Hepatic stellate cell (primary cell): ENCODE results near the gene SYTL1.

Experiments used
- DNase-seq: peaks from one replicate; pipeline ENCODE4 v3.0.0; 2011; ENCODE audit warnings: low spot score

Gene SYTL1

DNA sequence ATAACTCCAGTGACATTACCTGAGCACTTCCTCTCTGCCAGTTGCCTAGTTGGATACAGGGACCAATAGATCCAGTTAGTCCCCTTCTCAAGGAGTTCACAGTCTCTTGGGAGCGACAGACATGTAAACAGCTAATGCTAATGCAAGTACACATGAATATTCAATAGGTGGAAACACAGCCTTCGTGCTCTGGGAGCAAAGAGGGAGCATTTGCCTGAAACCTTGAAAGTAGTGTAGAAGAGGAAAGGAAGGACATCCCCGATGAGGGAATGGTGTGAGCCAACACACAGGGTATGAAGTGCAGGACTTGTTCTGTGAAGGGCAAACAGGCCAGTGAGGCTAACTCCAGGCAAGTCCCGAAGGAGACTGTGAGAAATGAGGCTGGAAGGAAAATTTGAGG lies 23.7 kb upstream of the SYTL1 start:
- DNase-seq: no peak

- DNase-seq: no peak
These were observed 23.2 kb upstream of the SYTL1 start for GRCh38 chr1:27318596-27318995.

GRCh38 chr1:27321813-27322568 lies 19.8 kb upstream of the SYTL1 start, which contains the start of gene TMEM222:
Gene TMEM222, plus strand, starts transcription at chr1:27322163. Its CDS starts 35 bp downstream, at chr1:27322198.
- DNase-seq: peak; percentile 98

GRCh38 chr1:27322569-27323240 lies 19.1 kb upstream of the SYTL1 start:
- no peak for DNase-seq

- no peak for DNase-seq
These were observed 16.5 kb upstream of the SYTL1 start for GRCh38 chr1:27325286-27325685.

GRCh38 chr1:27327964-27328363 lies 13.9 kb upstream of the SYTL1 start:
- no peak for DNase-seq

GRCh38 chr1:27330786-27331185 lies 11.0 kb upstream of the SYTL1 start:
- DNase-seq: no peak

DNA sequence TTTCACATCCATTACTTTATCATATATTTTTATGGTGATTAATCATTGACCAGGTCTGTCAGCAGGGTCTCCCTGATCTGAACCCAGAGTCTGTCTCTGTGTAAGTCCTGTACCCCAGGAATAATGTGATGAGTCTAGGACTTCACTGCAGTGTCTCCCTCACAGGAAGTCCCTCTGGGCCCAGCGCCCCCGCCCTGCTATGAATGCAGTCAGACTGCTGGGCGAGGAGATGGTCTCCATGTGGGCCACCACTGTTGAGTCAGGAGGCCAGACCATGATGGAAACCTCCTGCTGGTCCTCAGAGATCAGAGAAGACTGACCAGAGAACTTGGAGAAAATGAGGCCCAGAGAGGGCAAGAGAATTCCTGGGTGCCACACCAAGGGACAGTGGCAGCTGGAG lies 10.4 kb upstream of the SYTL1 start:
- DNase-seq: no peak

DNA sequence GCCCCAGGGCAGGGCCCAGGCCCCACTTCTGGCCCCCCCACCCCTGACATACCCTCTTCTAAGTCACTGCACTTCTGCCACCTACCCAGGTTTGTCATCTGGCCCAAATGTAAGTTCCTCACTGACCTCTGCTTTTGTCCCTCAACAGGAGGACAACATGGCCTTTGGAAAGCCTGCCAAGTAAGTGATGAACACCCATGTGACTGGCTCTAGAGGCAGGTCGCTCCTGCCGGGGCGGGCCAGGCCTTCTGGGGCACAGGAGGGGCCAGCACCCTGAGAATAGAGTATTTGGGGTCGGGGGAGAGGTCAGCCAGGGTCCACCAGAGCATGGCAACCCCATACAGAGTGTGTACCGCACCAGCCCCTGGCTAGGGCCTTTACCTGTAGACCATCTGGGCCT lies 9.9 kb upstream of the SYTL1 start:
- no peak for DNase-seq

DNA sequence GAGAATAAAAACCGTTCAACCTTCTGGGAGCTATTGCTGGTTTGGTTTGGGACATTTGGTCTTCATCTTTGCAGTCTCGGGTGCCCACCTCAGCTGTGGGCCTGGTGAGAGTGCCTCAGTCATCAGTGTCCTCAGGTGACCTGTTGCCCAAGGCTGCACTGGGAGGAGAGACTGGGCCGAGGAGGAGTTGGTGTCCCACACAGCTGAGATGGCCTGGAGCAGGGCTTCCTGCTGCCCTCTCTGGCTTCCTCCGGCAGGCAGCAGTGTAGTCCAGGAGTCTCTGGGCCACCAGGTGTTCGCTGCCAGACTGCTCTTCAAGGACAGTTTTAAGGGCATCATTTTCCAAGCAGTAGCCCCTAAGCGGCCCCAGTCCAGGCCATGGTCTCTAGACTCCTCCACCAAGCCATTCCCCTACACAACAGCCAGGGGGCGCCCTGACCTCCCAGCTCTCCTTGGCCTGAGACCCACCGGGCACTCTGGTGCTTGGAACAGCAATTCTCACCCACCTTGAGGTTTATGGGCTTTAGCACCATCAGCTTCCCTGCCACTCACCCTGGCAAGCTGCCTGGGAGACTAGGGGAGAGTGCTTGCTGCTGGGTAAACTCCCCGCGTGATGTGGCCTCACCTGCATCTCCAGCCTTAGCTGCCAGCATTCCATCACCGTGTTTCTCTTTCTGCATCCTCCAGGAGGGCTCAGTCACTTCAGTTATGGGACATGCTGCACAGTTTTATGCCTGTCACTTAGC lies 9.1 kb upstream of the SYTL1 start:
- DNase-seq: peak; percentile 82

DNA sequence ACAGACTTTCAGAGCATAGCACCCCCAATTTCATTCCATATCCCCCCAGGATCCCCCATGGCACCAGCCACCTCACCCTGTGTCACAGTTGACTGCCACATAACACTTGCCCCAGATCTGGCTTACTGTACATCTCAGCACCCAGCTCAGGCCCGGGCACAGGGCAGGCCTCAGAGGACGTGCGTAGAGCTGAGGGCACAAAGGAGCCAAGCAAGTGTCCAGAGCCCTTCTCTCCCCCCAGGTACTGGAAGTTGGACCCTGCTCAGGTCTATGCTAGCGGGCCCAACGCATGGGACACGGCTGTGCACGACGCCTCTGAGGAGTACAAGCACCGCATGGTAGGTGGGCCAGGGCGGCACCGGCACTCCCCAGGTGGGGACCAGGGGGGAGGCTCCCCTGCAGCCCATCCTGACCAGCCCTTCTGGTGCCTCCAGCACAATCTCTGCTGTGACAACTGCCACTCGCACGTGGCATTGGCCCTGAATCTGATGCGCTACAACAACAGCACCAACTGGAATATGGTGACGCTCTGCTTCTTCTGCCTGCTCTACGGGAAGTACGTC lies 8.0 kb upstream of the SYTL1 start:
- DNase-seq: no peak

DNA sequence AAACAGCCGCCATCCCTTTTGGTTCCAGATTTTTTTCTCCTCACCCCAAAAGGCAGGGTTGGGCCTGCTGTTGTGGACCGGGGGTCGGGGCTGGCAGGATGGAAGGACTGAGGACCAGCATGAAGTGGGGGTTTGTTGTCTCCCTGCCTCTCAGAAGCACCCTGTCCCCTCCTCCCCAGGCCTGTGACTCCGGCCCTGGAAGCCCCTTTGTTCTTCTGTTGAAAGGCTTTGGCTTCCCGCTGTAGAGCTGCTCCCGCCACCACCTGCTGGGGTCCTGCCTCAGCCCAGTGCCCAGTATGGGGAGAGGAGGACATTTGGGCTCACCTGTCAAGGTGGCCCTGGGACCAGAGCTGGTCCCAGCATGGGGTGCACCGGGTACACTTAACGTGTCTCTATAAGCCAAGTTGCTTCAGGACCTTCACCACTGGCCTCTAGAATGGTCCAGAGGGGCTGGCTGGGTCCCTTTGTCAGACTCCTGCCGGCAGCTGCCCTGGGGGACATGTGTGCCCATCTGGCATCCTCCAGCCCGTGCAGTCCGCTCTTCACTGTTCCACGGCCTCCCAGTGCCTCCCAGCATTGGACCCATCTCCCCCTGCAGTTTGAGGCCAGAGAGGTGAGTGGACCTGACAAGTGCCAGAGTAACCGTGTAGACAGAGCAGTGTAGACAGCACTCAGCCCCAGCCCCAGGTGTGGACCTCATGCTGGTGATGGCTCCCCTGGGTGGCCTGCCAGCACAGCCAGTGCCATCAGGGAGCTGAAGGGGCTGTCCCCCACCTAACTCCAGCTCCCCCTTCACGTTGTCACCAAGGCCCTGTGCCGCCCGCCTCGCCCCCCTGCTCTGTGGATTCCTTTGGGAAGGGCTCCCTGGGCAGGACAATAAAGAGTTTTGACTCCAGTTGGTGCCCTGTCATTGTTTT lies 6.1 kb upstream of the SYTL1 start:
- DNase-seq: no peak

GRCh38 chr1:27336756-27337155 lies 5.1 kb upstream of the SYTL1 start:
- no peak for DNase-seq

DNA sequence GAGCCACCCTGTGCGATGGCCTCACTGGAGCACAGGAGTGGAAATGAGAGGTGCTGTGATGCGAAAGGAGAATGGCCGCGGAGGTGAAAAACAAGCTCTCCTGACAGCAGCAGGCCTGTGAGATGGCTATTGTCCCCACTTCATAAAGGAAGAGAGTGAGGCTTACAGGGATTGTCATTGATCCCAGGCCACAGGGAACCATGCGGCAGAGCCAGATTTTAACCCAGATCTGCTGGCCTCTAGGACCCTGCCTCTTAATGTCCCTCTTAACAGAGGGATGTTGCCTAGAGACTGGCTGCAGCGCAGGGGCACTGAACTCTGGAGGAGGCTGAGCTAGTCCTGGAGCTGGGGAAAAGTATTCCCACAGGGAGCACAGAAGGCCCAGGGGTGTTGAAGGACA lies 3.1 kb upstream of the SYTL1 start:
- no peak for DNase-seq

DNA sequence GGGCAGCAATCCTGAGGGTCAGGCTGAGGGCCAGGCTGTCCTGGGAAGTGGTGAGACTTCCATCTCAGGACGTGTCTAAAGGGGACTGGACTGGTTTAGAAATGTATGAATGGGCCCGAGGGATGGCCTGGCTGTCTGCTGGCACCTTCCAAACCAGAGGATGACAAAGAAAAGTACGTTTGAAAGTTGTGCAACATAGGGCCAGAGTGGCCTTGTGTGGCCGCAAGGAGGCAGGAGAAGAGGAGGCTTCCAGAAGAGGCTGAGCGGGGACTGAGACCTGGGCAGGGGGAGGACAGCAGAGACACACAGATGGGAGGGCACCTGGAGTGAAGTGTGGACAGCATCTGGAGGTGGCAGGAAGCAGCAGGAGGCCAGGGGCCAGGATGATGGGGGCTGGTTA lies 2.6 kb upstream of the SYTL1 start:
- no peak for DNase-seq

- no peak for DNase-seq
These were observed 562 bp downstream of the SYTL1 start for GRCh38 chr1:27342391-27342777.

GRCh38 chr1:27342778-27343638 lies 1.2 kb downstream of the SYTL1 start:
- no peak for DNase-seq

- DNase-seq: no peak
These were observed 1.8 kb downstream of the SYTL1 start for GRCh38 chr1:27343639-27344025.

- DNase-seq: no peak
These were observed 3.5 kb downstream of the SYTL1 start for GRCh38 chr1:27345272-27345671.

DNA sequence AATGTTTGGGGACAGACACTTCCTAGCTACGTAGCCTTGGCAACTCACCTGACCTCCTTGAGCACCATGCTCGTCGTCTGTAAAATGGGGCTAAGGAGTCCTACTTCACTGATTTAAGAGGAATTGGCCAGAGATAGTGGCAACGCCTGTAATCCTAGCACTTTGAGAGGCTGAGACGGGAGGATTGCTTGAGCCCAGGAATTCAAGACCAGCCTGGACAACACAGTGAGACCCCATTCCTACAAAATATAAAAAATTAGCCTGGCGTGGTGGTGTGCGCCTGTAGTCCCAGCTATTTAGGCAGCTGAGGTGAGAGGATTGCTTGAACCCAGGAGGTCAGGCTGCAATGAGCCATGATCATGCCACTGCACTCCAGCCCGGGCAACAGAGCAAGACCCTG lies 4.5 kb downstream of the SYTL1 start:
- no peak for DNase-seq
